ENCODE measurements around the gene ATG2B. TPM values are rescaled to one million over a fixed set of nuclear protein-coding genes. Genes with fewer than 3 reads are reported as not detected.
A peak's percentile ranks its signal among the peaks of the same experiment; 100 is the strongest.

The ATG2B gene
- total RNA-seq, result 15.5 and 19.2 TPM in 2 replicates

- DNase-seq (ENCODE audit: low read depth in 2 of 2), result peak; percentile 84 to 93
Measured at GRCh38 chr14:96362965-96363750, at the start of gene ATG2B, which contains the start of gene GSKIP. TSS of gene ATG2B (minus strand) at chr14:96363341. CDS start at chr14:96362976, 365 bp downstream. TSS of gene GSKIP (plus strand) at chr14:96363526. CDS start at chr14:96382248, 18,722 bp downstream.

- DNase-seq (ENCODE audit: low read depth in 2 of 2), result no peak
Measured at GRCh38 chr14:96410119-96410518, 47.0 kb upstream of the ATG2B start.

- DNase-seq (ENCODE audit: low read depth in 2 of 2), result peak in 1 of 2 donors; percentile 34
Measured at GRCh38 chr14:96409701-96410100, 46.6 kb upstream of the ATG2B start.

GRCh38 chr14:96408608-96409007, 45.5 kb upstream of the ATG2B start:
- no peak for DNase-seq (ENCODE audit: low read depth in 2 of 2)

GRCh38 chr14:96407935-96408570, 44.9 kb upstream of the ATG2B start:
- no peak for DNase-seq (ENCODE audit: low read depth in 2 of 2)

- DNase-seq (ENCODE audit: low read depth in 2 of 2), result no peak
Measured at GRCh38 chr14:96405677-96406076, 42.5 kb upstream of the ATG2B start.

GRCh38 chr14:96403409-96403808, 40.3 kb upstream of the ATG2B start:
- peak; percentile 12 to 60 for DNase-seq (ENCODE audit: low read depth in 2 of 2)

- no peak for DNase-seq (ENCODE audit: low read depth in 2 of 2)
Measured at GRCh38 chr14:96400495-96400894, 37.4 kb upstream of the ATG2B start.

- DNase-seq (ENCODE audit: low read depth in 2 of 2), result no peak
Measured at GRCh38 chr14:96399405-96399804, 36.3 kb upstream of the ATG2B start.

- DNase-seq (ENCODE audit: low read depth in 2 of 2), result no peak
Measured at GRCh38 chr14:96398921-96399320, 35.8 kb upstream of the ATG2B start.

GRCh38 chr14:96398432-96398831, 35.3 kb upstream of the ATG2B start:
- no peak for DNase-seq (ENCODE audit: low read depth in 2 of 2)

- no peak for DNase-seq (ENCODE audit: low read depth in 2 of 2)
Measured at GRCh38 chr14:96394047-96394815, 31.1 kb upstream of the ATG2B start.

- no peak for DNase-seq (ENCODE audit: low read depth in 2 of 2)
Measured at GRCh38 chr14:96393071-96393691, 30.0 kb upstream of the ATG2B start.

GRCh38 chr14:96391293-96392118, 28.4 kb upstream of the ATG2B start:
- DNase-seq (ENCODE audit: low read depth in 2 of 2), result peak; percentile 83 to 97

- no peak for DNase-seq (ENCODE audit: low read depth in 2 of 2)
Measured at GRCh38 chr14:96390965-96391292, 27.8 kb upstream of the ATG2B start.

GRCh38 chr14:96385385-96385784, 22.2 kb upstream of the ATG2B start:
- DNase-seq (ENCODE audit: low read depth in 2 of 2), result no peak

- DNase-seq (ENCODE audit: low read depth in 2 of 2), result no peak
Measured at GRCh38 chr14:96384740-96385139, 21.6 kb upstream of the ATG2B start.

- no peak for DNase-seq (ENCODE audit: low read depth in 2 of 2)
Measured at GRCh38 chr14:96384053-96384452, 20.9 kb upstream of the ATG2B start.

GRCh38 chr14:96383445-96383844, 20.3 kb upstream of the ATG2B start:
- no peak for DNase-seq (ENCODE audit: low read depth in 2 of 2)

- no peak for DNase-seq (ENCODE audit: low read depth in 2 of 2)
Measured at GRCh38 chr14:96380735-96381134, 17.6 kb upstream of the ATG2B start.

- DNase-seq (ENCODE audit: low read depth in 2 of 2), result no peak
Measured at GRCh38 chr14:96376093-96376492, 13.0 kb upstream of the ATG2B start.
